RWPE1 (cell line): ENCODE results near the gene ZNF217.
"Not testable (repeated sequence)": the region's sequence is repeated elsewhere in the genome, so short reads cannot be mapped to it uniquely, and the experiment has no call there.

Experiments
- CTCF ChIA-PET: fragments of 350-600 bp; sonication (Branson Sonifier 250); formaldehyde crosslinking; extraction: SDS; loops from one replicate; lab custom pipeline; 2021; lab: Yijun Ruan, JAX
- POLR2A ChIA-PET: fragments of 400-600 bp; formaldehyde crosslinking; extraction: SDS; loops from one replicate; lab custom pipeline; 2020; ENCODE audit warnings: antibody characterized with exemption; ENCODE audit not compliant: low non-redundant PET; lab: Yijun Ruan, JAX
- DNase-seq: peaks from one replicate; pipeline ENCODE4 v3.0.0; 2012; ENCODE audit warnings: low spot score
- H3K27ac ChIP-seq: fragments of 450-650 bp; 2 replicates; pipeline ENCODE4 v1.5.1; 2017
- TF ChIP-seq, protein P1 (sequence below): fragments of 450-650 bp; conservative IDR thresholded peaks from 2 replicates; pipeline ENCODE4 v1.5.1; 2017; ENCODE audit warnings: low read depth, mild to moderate bottlenecking

ZNF217 gene

DNA sequence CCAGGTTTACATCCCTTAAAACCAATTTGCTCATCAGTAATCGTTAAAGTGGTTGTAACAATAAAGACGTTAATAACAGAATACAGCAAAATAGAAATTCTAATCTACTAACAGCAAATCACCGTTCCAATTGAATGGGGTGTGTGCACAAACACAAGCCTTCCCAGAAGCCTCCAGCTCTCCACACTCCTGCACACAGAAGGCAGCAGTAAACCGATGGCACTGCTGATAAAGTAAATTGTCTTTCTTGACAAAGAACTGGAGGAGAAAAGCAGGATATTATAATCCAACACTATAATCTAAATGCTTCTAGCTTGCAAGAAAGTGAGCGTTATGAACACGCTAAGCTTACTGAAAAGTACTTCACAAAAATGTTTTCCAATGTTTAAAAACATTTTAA is 7.0 kb downstream of the ZNF217 start:
- TF ChIP-seq, protein P1, sequence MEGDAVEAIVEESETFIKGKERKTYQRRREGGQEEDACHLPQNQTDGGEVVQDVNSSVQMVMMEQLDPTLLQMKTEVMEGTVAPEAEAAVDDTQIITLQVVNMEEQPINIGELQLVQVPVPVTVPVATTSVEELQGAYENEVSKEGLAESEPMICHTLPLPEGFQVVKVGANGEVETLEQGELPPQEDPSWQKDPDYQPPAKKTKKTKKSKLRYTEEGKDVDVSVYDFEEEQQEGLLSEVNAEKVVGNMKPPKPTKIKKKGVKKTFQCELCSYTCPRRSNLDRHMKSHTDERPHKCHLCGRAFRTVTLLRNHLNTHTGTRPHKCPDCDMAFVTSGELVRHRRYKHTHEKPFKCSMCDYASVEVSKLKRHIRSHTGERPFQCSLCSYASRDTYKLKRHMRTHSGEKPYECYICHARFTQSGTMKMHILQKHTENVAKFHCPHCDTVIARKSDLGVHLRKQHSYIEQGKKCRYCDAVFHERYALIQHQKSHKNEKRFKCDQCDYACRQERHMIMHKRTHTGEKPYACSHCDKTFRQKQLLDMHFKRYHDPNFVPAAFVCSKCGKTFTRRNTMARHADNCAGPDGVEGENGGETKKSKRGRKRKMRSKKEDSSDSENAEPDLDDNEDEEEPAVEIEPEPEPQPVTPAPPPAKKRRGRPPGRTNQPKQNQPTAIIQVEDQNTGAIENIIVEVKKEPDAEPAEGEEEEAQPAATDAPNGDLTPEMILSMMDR = no peak
- ChIA-PET POLR2A (no interaction called here), CTCF (interaction anchor here (0.8 to 1.1 kb wide), 2 partner anchors 353 to 1400 kb away, joined by 5 to 9 read pairs; no protein-coding TSS in a partner anchor)
- H3K27ac ChIP-seq = no peak overlapping the region
- no peak for DNase-seq

DNA sequence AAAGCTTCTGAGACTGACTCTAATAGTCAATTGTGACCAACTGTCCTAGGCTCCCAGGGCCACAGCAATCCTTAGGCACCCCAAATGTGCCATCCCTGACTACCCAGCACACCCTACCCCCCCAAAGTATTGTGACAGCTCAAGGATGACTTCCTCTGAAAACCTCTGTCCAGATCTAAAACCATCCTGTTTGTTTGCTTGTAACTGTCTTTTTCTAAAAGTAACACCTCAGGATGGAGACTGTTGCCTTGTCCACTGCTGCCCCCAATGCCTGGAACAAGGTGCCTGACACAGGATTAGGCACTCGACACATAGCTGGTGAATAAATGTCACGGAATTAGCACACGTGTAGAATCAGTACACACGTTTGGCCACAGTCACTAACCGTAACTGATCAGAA is 7.7 kb downstream of the ZNF217 start:
- POLR2A ChIA-PET, CTCF ChIA-PET, DNase-seq: not testable (repeated sequence)
- H3K27ac ChIP-seq = peak overlapping the region; percentile 62

DNA sequence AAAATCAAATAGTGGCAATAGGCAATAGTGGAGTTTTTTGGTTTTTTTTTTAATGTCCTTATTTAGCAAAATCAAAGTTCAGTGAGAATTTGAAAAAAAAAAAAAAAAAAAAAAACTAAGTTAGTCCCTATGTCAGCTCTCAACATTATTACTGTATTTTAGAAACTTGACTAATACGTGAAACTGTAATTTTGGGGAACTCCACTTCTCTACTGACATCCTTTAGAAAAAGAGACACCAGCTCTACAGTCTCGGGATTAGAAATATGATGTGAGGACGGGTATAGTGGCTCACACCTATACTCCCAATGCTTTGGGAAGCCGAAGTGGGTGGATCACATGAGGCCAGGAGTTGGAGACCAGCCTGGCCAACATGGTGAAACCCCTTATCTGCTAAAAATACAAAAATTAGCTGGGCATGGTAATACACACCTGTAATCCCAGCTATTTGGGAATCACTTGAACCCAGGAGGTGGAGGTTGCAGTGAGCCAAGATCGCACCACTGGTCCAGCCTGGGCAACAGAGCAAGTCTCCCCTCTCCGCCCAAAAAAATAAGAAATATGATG is 8.6 kb downstream of the ZNF217 start:
- DNase-seq, POLR2A ChIA-PET: not testable (repeated sequence)
- H3K27ac ChIP-seq = peak overlapping the region; percentile 62
- CTCF ChIA-PET = interaction anchor here (0.6 kb wide), 1 partner anchor 152 kb away, joined by 5 read pairs; no protein-coding TSS in a partner anchor

DNA sequence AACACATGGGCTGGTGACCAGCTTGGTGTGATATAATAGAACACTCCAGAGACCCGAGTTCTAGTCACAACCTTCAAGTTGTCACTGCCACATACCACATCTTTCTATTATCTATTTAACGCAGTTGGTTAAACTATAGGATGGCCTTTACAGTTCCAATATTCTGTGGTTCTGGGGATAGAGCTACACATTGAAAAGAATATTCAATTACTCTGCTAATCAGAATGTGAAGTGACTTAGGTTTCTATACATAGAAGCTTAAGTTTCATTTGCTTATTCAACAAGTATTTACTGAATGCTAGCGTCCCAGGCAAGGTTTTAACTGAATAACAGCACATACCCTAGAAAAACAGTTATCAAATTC is 9.1 kb downstream of the ZNF217 start:
- CTCF ChIA-PET = interaction anchor here (0.6 kb wide), 1 partner anchor 151 kb away, joined by 5 read pairs; no protein-coding TSS in a partner anchor
- POLR2A ChIA-PET, H3K27ac ChIP-seq, DNase-seq: not testable (repeated sequence)

DNA sequence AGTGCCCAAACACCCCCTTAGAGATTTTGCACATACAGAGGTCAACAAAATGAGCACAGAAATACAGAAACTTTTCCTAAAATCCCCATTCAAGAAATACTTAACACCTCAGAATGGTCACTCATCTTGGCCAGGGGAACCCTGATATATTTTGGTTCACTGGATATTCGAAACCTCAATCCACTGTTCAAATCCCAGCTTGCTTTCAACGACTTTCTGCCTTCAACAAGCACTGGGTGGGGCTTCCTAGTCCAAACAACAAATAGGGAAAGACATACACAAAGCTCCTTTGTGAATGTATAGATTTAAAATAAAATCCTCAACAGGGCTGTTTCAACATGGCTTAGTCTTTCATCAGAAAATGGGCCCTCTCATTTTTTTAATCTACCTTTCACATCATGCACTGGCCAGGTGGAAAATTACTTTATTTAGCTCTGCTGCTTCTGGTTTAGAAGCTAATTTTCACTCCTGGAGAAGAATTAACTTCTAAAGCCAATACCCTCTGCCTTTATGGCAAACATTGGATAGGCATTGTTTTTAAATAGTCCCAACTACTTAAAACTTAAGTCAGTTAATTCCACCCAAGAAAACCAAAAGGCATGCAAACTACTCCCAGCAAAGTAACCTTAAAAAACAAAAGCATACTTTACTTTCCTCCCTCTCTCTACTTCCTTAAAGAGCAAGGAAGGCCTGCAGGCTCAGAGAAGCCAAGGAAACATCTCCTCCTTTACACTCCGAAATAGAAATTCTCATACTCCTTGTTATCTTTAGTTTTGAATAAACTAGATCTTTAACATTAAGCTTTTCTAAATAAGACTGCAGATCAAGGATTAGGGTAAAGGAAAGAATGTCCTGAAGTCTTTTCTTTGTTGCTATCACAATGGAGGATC is 9.7 kb downstream of the ZNF217 start:
- not testable (repeated sequence) for H3K27ac ChIP-seq, DNase-seq
- ChIA-PET POLR2A (interaction anchor here (0.8 kb wide), 1 partner anchor 11 kb away, joined by 3 read pairs; no protein-coding TSS in a partner anchor), CTCF (interaction anchor here (0.6 to 1.2 kb wide), 2 partner anchors 203 to 332 kb away, joined by 5 to 7 read pairs; no protein-coding TSS in a partner anchor)

DNA sequence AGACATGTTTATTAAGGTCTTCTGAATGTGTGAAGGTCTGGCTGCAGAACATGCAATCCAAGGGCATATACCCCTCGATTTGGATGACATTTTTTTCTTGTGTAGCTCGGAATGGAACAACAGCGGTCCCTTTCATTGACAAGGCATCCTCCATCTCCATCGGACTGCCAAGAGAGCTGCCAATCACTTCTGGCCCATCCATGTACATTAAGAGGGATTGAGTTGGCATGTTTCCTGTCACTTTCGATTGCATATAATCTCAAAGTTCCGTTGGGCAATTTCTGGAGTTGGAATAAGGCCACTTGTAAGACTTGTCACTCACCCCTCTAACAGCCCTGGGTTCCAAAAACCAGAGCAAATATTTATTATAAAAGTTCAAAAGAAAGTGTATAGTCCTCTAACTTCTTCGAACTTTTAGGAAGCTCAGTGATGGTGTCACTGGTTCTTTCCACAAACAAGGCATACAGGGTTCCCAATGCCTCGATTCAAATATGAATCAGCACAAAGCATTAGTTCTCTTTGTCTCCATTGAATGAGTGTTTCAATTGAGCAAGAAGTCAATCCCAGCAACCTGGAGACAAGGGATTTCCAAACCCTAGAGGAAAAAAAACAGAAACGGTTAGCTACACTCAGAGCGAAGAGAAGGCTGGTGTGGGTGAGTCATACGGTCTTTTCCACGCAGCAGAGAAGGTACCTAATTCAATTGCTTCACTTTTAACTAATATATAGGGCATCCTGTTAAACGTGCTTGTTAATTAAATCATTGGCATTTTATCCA is 10.9 kb downstream of the ZNF217 start:
- peak overlapping the region; percentile 72 for H3K27ac ChIP-seq
- CTCF ChIA-PET = interaction anchor here (0.5 to 1.3 kb wide), 6 partner anchors 8 to 357 kb away, joined by 3 to 16 read pairs (median 4); no protein-coding TSS in a partner anchor
- POLR2A ChIA-PET = interaction anchor here (0.6 to 0.8 kb wide), 2 partner anchors 12 to 150 kb away, joined by 3 to 4 read pairs; no protein-coding TSS in a partner anchor
- TF ChIP-seq, protein P1 = no peak
- DNase-seq = peak; percentile 97

DNA sequence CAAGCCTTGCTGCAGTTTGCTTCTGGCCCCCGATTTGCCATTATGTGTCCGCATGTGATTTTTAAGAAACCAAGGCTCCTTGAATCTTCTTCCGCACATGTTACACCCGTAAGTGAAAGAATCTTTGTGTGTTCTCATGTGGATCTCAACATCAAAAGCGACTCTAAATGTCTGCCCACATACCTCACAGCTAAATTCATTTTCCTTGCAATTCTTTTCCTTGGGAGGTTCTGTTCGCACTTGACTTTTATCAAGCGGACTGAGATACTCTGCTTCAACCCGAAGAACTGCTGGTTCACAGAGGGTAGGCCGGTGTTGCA is 11.4 kb downstream of the ZNF217 start:
- POLR2A ChIA-PET = no interaction called here
- TF ChIP-seq, protein P1 = no peak
- peak overlapping the region; percentile 72 for H3K27ac ChIP-seq
- CTCF ChIA-PET = interaction anchor here (0.7 to 1.3 kb wide), 3 partner anchors 269 to 358 kb away, joined by 3 to 16 read pairs (median 3); no protein-coding TSS in a partner anchor
- no peak for DNase-seq
